ENCODE data around the gene QKI. TPM values are rescaled to one million over a fixed set of nuclear protein-coding genes. Genes with fewer than 3 reads are reported as not detected.

QKI gene
- total RNA-seq, 1 experiment from 2014 or later, result 50.8 TPM

DNA sequence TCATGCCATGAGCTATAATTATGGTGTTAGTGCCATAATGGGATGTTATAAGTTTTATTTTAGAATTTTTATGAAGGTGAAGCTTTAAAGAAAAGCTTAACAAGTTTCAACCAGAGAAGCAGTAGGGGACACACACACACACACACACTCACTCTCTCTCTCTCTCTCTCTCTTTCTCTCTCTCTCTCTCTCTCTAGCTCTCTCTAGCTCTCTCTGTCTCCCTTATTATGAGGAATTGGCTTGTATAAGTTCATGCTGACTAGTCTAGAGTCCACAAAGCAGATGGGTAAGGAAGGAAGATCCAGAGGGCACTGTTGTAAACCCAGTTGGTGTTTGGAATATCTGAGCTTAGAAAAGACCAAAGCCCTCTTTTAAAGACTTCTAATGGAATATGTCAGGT is 102.4 kb downstream of the QKI start:
- H4K20me1 ChIP-seq (ENCODE audit: insufficient read depth), result peaks cover 60% of the 10 kb centered on the region
- no peaks in the 10 kb centered on the region for H3K4me1 ChIP-seq (replicated peaks; ENCODE audit: insufficient read depth)
- no peaks in the 10 kb centered on the region for H3K9me3 ChIP-seq (ENCODE audit: insufficient read depth, low read depth)
- ChIA-PET CTCF (interaction anchor here (0.6 kb wide), 1 partner anchor 90 kb away, joined by 3 read pairs; no protein-coding TSS in a partner anchor), POLR2A (ENCODE audit: unreplicated experiment) (no interaction called here)
- no peak overlapping the region for H3K4me2 ChIP-seq
- no TSS peak for BruUV-seq (replicated peaks)
- no peak overlapping the region for H3K27ac ChIP-seq
- H3F3A ChIP-seq (ENCODE audit: insufficient read depth, low read depth), result peaks cover 11% of the 10 kb centered on the region; the same call in 1 of the 2 replicates
- H3K9me2 ChIP-seq (ENCODE audit: insufficient read depth), result no peaks in the 10 kb centered on the region
- no peaks in the 10 kb centered on the region for H3K27me3 ChIP-seq (ENCODE audit: insufficient read depth, low read depth)
- intact Hi-C loops (cut with micrococcal nuclease; ENCODE audit: unreplicated experiment), result no loop called here
- no peak for DNase-seq
- no peak overlapping the region for H2AFZ ChIP-seq
- TF ChIP-seq EZH2 (IDR thresholded peaks at IDR 0.05; ENCODE audit: low read depth), result no peak
- TF ChIP-seq, protein P1, sequence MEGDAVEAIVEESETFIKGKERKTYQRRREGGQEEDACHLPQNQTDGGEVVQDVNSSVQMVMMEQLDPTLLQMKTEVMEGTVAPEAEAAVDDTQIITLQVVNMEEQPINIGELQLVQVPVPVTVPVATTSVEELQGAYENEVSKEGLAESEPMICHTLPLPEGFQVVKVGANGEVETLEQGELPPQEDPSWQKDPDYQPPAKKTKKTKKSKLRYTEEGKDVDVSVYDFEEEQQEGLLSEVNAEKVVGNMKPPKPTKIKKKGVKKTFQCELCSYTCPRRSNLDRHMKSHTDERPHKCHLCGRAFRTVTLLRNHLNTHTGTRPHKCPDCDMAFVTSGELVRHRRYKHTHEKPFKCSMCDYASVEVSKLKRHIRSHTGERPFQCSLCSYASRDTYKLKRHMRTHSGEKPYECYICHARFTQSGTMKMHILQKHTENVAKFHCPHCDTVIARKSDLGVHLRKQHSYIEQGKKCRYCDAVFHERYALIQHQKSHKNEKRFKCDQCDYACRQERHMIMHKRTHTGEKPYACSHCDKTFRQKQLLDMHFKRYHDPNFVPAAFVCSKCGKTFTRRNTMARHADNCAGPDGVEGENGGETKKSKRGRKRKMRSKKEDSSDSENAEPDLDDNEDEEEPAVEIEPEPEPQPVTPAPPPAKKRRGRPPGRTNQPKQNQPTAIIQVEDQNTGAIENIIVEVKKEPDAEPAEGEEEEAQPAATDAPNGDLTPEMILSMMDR (conservative IDR thresholded peaks at IDR 0.05), result no peak
- no peak overlapping the region for H3K4me3 ChIP-seq
- H3K36me3 ChIP-seq (ENCODE audit: low read depth), result no peaks in the 10 kb centered on the region
- peaks cover 95% of the 10 kb centered on the region for H3K79me2 ChIP-seq (ENCODE audit: low read depth)

DNA sequence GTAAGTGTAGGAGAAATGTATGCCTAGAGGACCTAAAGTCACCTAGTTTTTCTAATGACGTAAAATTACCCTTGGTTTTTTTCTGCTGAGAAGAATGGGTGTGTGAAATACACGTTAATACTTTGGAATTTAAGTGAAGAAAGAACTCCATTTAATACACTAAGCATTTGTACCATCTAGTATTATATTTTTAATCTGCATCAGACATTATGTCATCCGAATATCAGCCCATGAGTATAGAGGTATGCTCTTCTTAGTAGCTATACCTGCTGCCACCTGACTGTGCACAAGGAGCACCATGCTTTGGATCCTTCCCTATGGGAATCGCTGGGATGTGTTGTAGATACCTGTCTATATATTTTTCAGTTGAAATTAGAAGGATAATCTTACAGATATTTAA is 106.4 kb downstream of the QKI start:
- Histone ChIP-seq H3K36me3 (ENCODE audit: low read depth) (no peaks in the 10 kb centered on the region), H3K27ac (no peak overlapping the region), H3K27me3 (ENCODE audit: insufficient read depth, low read depth) (no peaks in the 10 kb centered on the region), H3K4me2 (no peak overlapping the region), H3K79me2 (ENCODE audit: low read depth) (peaks cover 93% of the 10 kb centered on the region), H2AFZ (no peak overlapping the region), H3K9me3 (ENCODE audit: insufficient read depth, low read depth) (no peaks in the 10 kb centered on the region), H3K4me3 (no peak overlapping the region), H3F3A (ENCODE audit: insufficient read depth, low read depth) (peaks cover 9% of the 10 kb centered on the region), H4K20me1 (ENCODE audit: insufficient read depth) (peaks cover 70% of the 10 kb centered on the region), H3K4me1 (replicated peaks; ENCODE audit: insufficient read depth) (no peaks in the 10 kb centered on the region), H3K9me2 (ENCODE audit: insufficient read depth) (no peaks in the 10 kb centered on the region)
- no peak for DNase-seq
- no peak for TF ChIP-seq EZH2 (IDR thresholded peaks at IDR 0.05; ENCODE audit: low read depth)
- TF ChIP-seq, protein P1 (conservative IDR thresholded peaks at IDR 0.05), result no peak
- BruUV-seq (replicated peaks), result no TSS peak
- ChIA-PET CTCF (no interaction called here), POLR2A (ENCODE audit: unreplicated experiment) (no interaction called here)
- intact Hi-C loops (cut with micrococcal nuclease; ENCODE audit: unreplicated experiment), result no loop called here

DNA sequence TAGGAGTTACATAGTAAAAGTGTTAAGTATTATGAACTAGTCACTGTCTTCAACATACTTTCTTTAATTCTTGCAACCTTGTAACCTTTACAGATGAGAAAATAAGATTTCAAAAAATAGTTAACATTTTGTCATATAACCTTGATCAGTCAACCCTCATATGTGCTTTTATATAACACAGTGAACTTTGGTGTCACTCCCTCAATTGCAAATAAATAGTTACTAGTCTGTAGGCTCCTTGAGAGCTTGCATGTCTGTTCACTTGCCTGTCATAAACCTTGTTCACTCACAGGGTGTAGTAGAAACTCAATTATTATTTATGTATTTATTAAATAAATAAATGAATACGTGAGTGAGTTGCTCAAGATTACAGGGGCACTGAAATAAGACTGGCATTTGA is 107.5 kb downstream of the QKI start:
- no peak for DNase-seq
- TF ChIP-seq, protein P1 (conservative IDR thresholded peaks at IDR 0.05), result no peak
- no peak for TF ChIP-seq EZH2 (IDR thresholded peaks at IDR 0.05; ENCODE audit: low read depth)
- POLR2A ChIA-PET (ENCODE audit: unreplicated experiment), result no interaction called here
- H3K36me3 ChIP-seq (ENCODE audit: low read depth), result no peaks in the 10 kb centered on the region
- BruUV-seq (replicated peaks), result no TSS peak
- CTCF ChIA-PET, result no interaction called here
- H4K20me1 ChIP-seq (ENCODE audit: insufficient read depth), result peaks cover 78% of the 10 kb centered on the region
- peaks cover 96% of the 10 kb centered on the region for H3K79me2 ChIP-seq (ENCODE audit: low read depth)
- H3K4me2 ChIP-seq, result no peak overlapping the region
- H3K9me3 ChIP-seq (ENCODE audit: insufficient read depth, low read depth), result no peaks in the 10 kb centered on the region
- no peaks in the 10 kb centered on the region for H3K4me1 ChIP-seq (replicated peaks; ENCODE audit: insufficient read depth)
- H3K27ac ChIP-seq, result no peak overlapping the region
- H3K27me3 ChIP-seq (ENCODE audit: insufficient read depth, low read depth), result no peaks in the 10 kb centered on the region
- no peak overlapping the region for H2AFZ ChIP-seq
- H3K9me2 ChIP-seq (ENCODE audit: insufficient read depth), result no peaks in the 10 kb centered on the region
- H3K4me3 ChIP-seq, result no peak overlapping the region
- intact Hi-C loops (cut with micrococcal nuclease; ENCODE audit: unreplicated experiment), result no loop called here
- H3F3A ChIP-seq (ENCODE audit: insufficient read depth, low read depth), result peaks cover 9% of the 10 kb centered on the region

Data from PC-9 (cell line).